Activated B cell treated with CpG ODN at 0.5 μM for 24 hours (primary cell): ENCODE results near the gene KHK. TPM values are rescaled to one million over a fixed set of nuclear protein-coding genes. Genes with fewer than 3 reads are reported as not detected.

Experiments
- ATAC-seq: fragments of 200-7000 bp; cut with Tn5 transposase; one replicate; pipeline ENCODE4 v1.10.0; 2021; ENCODE audit warnings: low read depth, mild to moderate bottlenecking, moderate library complexity
- CTCF ChIA-PET: fragments of 350-600 bp; sonication (Branson Sonifier 250); formaldehyde crosslinking; loops from one replicate; lab custom pipeline; 2021; ENCODE audit warnings: antibody characterized with exemption; lab: Charles Lee
- POLR2A ChIA-PET: fragments of 350-600 bp; sonication (Branson Sonifier 250); formaldehyde crosslinking; loops from one replicate; lab custom pipeline; 2021; ENCODE audit warnings: antibody characterized with exemption; lab: Charles Lee
- DNase-seq: peaks from one replicate; pipeline ENCODE4 v3.0.0; 2022
- H3K27ac Mint-ChIP-seq: one replicate; pipeline ENCODE4 v1.8.0; 2020; ENCODE audit warnings: mixed read lengths
- H3K27me3 Mint-ChIP-seq: one replicate; pipeline ENCODE4 v1.8.0; 2021; ENCODE audit warnings: mixed read lengths
- H3K36me3 Mint-ChIP-seq: one replicate; pipeline ENCODE4 v1.8.0; 2021; ENCODE audit warnings: low read depth, mixed read lengths
- H3K4me1 Mint-ChIP-seq: one replicate; pipeline ENCODE4 v1.8.0; 2021; ENCODE audit warnings: mixed read lengths
- H3K4me3 Mint-ChIP-seq: one replicate; pipeline ENCODE4 v1.8.0; 2020; ENCODE audit warnings: mild to moderate bottlenecking, mixed read lengths
- H3K9me3 Mint-ChIP-seq: one replicate; pipeline ENCODE4 v1.8.0; 2020; ENCODE audit warnings: mixed read lengths
- CTCF ChIP-seq: fragments of 200-600 bp; IDR thresholded peaks from one replicate; pipeline ENCODE4 v1.8.0; 2022; ENCODE audit warnings: antibody characterized with exemption, mild to moderate bottlenecking
- intact Hi-C: fragments of 100-400 bp; cut with micrococcal nuclease; formaldehyde crosslinking; loops from one replicate; pipeline ENCODE4 v1.15.1; 2024
- total RNA-seq: library from RNA; stranded (reverse); gene quantifications from 2 replicates; pipeline ENCODE4 v1.2.3, GENCODE V29; 2022

KHK gene
- total RNA-seq, 1 donor from 2014 or later = 2.6 TPM

- ATAC-seq = no peak
- Mint-ChIP-seq H3K4me1 (peaks cover 6% of the 10 kb centered on the region), H3K27ac (no peak within 1 kb of the TSS), H3K36me3 (peaks cover 2% of the 10 kb centered on the region), H3K9me3 (no peaks in the 10 kb centered on the region), H3K27me3 (peaks cover 8% of the 10 kb centered on the region), H3K4me3 (no peak within 1 kb of the TSS)
- intact Hi-C loops = no loop called here
- no peak for TF ChIP-seq CTCF
- ChIA-PET POLR2A (no interaction called here), CTCF (no interaction called here)
- DNase-seq = no peak
Measured at GRCh38 chr2:27139310-27139709, 52.7 kb downstream of the KHK start, which contains the start of gene PRR30. PRR30 (minus strand) TSS chr2:27139410; CDS start chr2:27138329, 1,081 bp downstream.

GRCh38 chr2:27143285-27143684 is 56.7 kb downstream of the KHK start:
- TF ChIP-seq CTCF = no peak
- H3K36me3 Mint-ChIP-seq = no peaks in the 10 kb centered on the region
- ATAC-seq (no peak), DNase-seq (no peak)
- H3K4me3 Mint-ChIP-seq = no peak overlapping the region
- H3K4me1 Mint-ChIP-seq = no peaks in the 10 kb centered on the region
- intact Hi-C loops = no loop called here
- H3K9me3 Mint-ChIP-seq = no peaks in the 10 kb centered on the region
- no peak overlapping the region for H3K27ac Mint-ChIP-seq
- H3K27me3 Mint-ChIP-seq = peaks cover 20% of the 10 kb centered on the region
- ChIA-PET CTCF (no interaction called here), POLR2A (no interaction called here)

- Mint-ChIP-seq H3K27ac (no peak overlapping the region), H3K27me3 (peaks cover 25% of the 10 kb centered on the region), H3K36me3 (no peaks in the 10 kb centered on the region), H3K4me3 (no peak overlapping the region), H3K9me3 (no peaks in the 10 kb centered on the region), H3K4me1 (no peaks in the 10 kb centered on the region)
- no peak for DNase-seq
- ATAC-seq = no peak
- POLR2A ChIA-PET = no interaction called here
- intact Hi-C loops = no loop called here
- CTCF ChIA-PET = no interaction called here
- TF ChIP-seq CTCF = no peak
Measured at GRCh38 chr2:27145682-27146081, 59.1 kb downstream of the KHK start.

GRCh38 chr2:27147935-27148334 is 61.4 kb downstream of the KHK start:
- no peaks in the 10 kb centered on the region for H3K9me3 Mint-ChIP-seq
- TF ChIP-seq CTCF = no peak
- H3K27ac Mint-ChIP-seq = no peak overlapping the region
- no peak overlapping the region for H3K4me3 Mint-ChIP-seq
- intact Hi-C loops = no loop called here
- POLR2A ChIA-PET = no interaction called here
- DNase-seq = no peak
- ATAC-seq = no peak
- CTCF ChIA-PET = no interaction called here
- peaks cover 22% of the 10 kb centered on the region for H3K27me3 Mint-ChIP-seq
- no peaks in the 10 kb centered on the region for H3K36me3 Mint-ChIP-seq
- no peaks in the 10 kb centered on the region for H3K4me1 Mint-ChIP-seq

- DNase-seq = no peak
- intact Hi-C loops = no loop called here
- ChIA-PET CTCF (no interaction called here), POLR2A (no interaction called here)
- Mint-ChIP-seq H3K27me3 (peaks cover 23% of the 10 kb centered on the region), H3K27ac (no peak within 1 kb of the TSS), H3K9me3 (no peaks in the 10 kb centered on the region), H3K36me3 (no peaks in the 10 kb centered on the region), H3K4me1 (no peaks in the 10 kb centered on the region), H3K4me3 (no peak within 1 kb of the TSS)
- no peak for ATAC-seq
- TF ChIP-seq CTCF = no peak
Measured at GRCh38 chr2:27148801-27149439, 62.3 kb downstream of the KHK start, which contains the start of gene TCF23. TCF23 (plus strand) TSS chr2:27149004; CDS start chr2:27149134, 130 bp downstream.
